NCI-H1694 treated with DMSO at 0.1 percent for 48 hours (cell line): ENCODE measurements around the gene CLK1.
"Not testable (repeated sequence)": the region's sequence is repeated elsewhere in the genome, so short reads cannot be mapped to it uniquely, and the experiment has no call there.

ENCODE experiments used
- DNase-seq: peaks from one replicate; lab custom pipeline; 2025; lab: John Stamatoyannopoulos, UW

CLK1 gene

GRCh38 chr2:200864176-200865034 lies at the start of gene CLK1:
Gene CLK1 (minus strand): TSS chr2:200864658. CDS start chr2:200861862, 2,796 bp downstream.
- DNase-seq = peak; percentile 92

GRCh38 chr2:200913654-200914053 lies 49.2 kb upstream of the CLK1 start:
- DNase-seq = no peak

GRCh38 chr2:200909958-200910357 lies 45.5 kb upstream of the CLK1 start:
- DNase-seq = no peak

DNA sequence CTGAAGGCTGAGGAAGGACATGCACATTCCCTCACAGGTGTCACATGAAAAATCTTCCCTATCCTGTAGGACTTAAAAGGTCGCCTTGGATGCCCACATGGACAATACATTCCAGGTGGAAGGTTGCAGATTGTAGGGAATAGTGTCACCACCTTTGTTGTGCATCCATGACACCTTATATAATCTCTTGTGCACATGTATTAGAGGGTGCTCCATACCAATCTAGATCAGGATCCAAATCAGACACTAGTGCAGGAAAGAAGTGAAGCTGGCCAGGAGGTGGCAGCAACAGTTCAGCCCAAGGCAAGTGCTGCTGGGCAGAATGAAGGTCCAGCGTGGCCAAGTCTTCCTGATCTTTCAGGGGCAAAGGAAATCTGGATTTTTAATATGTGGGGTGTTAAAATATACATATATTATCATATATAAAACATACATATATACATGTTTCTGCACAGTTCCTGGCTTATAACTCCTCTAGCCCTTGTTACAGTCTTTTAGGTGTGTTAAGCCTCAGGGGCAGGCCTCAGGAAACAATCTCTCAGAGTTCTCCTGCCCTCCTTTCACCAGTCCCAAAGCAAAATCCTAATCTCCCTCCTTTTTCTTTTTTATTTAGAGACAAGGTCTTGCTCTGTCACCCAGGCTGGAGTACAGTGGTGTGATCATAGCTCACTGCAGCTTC lies 41.3 kb upstream of the CLK1 start:
- peak; percentile 27 for DNase-seq

DNA sequence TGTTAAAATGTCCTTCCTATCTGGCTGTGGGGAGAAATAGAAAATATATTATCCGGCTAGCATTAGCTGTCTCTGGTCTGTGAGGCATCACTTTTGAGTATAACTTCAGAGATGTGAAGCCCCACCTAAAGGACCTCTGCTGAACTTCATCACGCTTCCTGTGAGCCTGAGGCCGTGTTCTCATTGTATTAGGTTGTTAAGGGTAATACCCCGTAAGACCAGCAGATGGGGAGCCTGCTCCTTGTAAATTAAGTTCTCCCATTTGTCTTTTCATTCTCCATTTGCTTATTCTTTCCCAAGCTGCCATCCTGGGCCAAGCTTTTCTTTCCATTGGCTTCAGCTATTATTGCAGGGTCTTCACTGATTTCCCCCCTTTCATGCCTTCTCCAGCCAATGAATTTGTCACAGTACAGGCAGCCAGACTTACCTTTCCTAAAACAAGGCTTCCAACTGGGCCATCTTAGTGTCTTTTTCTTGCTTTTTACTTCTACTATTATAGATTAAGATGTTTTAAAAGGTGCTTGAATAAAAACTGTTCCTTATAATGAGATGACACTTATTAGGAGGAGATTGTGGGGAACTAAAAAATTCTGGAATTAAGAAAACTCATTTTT lies 37.1 kb upstream of the CLK1 start:
- DNase-seq = peak; percentile 91

GRCh38 chr2:200899482-200899881 lies 35.0 kb upstream of the CLK1 start:
- no peak for DNase-seq

GRCh38 chr2:200888704-200889625 lies 24.5 kb upstream of the CLK1 start, which contains the start of the genes NIF3L1 and PPIL3:
Gene NIF3L1 (plus strand): TSS chr2:200889371. CDS start chr2:200891944, 2,573 bp downstream.
Gene PPIL3 (minus strand): TSS chr2:200889077. CDS start chr2:200887615, 1,462 bp downstream.
- peak; percentile 98 for DNase-seq

DNA sequence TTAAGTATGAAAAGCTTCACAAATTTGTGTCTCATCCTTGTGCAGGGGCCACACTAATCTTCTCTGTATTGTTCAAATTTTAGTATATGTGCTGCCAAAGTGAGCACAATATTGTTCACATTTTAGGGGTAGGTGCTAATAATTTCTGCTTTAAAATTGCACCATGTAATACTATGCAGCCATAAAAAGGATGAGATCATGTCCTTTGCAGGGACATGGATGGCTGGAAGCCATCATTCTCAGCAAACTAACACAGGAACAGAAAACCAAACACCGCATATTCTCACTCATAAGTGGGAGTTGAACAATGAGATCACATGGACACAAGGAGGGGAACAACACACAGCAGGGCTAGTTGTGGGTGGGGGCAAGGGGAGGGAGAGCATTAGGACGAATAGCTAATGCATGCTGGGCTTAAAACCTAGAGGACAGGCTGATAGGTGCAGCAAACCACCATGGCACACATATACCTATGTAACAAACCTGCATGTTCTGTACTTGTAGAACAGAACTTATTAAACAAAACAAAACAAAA lies 17.3 kb upstream of the CLK1 start:
- DNase-seq = not testable (repeated sequence)

GRCh38 chr2:200878289-200878880 lies 13.9 kb upstream of the CLK1 start:
- DNase-seq = no peak

DNA sequence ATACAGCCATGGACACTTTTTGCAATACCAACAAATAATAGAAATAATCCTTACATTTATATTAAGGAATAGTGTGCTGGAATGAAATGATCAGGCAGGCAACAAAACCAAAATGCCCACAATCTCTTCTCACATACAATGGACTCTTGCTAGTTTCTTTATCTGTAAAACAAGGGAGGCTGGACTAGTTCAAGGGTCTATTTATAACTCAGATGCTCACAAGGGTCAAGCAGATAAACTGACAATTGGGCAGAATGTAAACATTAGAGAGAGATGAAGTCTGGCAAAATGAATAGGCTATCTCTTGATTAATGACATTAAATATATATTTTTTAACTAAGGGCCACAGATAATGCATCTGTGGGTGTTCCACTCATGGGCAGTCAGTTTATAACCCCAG lies 13.0 kb upstream of the CLK1 start:
- DNase-seq = no peak

DNA sequence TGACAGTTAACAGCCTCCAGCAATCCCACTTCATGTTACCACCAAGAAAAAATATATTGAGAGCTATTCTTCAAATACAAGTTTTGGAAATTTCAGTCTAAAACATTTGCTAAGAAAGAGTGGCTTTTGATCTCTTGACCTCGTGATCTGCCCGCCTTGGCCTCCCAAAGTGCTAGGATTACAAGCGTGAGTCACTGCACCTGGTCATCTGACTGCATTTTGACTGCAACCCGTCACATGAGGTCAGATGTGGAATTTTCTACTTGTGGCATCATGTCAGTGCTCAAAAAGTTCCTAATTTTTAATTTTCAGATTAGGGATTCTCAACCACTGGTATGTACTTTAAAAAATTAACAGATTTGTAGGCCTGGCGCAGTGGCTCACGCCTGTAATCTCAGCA lies 9.1 kb upstream of the CLK1 start:
- no peak for DNase-seq

DNA sequence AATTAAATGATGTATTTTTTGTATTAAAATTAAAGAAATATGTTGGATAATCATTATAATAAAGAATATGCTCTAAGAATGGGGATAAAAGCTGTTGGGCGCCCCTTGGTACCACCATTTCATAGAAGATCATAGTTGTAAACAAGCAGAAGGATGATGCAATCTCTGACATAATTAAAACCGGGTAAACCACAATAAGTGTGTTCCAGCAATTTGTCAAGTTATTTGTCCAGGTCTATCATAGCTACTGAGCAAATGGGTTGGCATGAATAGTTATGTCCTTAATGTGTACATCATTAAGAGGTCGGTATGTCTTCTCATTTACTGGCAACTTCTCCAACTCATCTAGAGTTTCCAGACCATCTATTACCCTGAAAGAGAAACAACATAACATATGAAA lies 6.7 kb upstream of the CLK1 start:
- DNase-seq = no peak

DNA sequence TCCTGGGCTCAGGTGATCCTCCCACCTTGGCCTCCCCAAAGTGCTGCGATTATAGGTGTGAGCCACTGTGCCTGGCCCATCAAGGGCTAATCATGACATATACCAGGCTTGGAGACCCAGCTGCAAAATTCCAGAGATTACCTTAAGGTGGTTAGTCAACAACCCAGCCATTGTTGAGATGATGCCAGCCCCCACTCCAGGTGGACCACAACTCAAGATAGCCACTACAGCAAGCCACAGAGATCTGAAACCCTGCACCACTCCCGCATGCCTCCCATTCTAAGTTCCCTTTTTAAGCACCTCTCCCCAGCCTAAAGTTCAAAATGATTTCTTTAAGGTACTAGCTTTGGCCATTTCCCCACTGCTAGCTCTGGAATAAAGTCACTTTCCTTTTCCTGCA lies 4.6 kb upstream of the CLK1 start:
- DNase-seq = no peak

DNA sequence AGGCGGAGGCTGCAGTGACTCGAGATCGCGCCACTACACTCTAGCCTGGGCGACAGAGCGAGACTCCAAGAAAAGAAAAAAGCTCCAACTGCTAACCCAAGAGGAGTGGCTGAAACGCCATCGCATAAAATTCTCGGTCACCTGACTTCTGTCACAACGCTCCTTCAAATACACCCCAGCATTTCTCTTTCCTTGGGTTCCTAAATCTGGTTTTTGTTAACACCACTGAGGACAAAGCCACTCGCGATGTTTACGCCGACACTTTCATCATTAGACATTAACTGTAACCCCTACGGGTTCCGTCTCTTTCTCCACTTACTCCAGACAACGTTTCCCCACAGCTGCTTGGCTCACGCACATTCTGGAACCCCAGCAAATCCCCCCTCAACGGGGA lies 679 bp downstream of the CLK1 start:
- DNase-seq = peak; percentile 28

GRCh38 chr2:200862532-200863000 lies 1.9 kb downstream of the CLK1 start:
- no peak for DNase-seq

DNA sequence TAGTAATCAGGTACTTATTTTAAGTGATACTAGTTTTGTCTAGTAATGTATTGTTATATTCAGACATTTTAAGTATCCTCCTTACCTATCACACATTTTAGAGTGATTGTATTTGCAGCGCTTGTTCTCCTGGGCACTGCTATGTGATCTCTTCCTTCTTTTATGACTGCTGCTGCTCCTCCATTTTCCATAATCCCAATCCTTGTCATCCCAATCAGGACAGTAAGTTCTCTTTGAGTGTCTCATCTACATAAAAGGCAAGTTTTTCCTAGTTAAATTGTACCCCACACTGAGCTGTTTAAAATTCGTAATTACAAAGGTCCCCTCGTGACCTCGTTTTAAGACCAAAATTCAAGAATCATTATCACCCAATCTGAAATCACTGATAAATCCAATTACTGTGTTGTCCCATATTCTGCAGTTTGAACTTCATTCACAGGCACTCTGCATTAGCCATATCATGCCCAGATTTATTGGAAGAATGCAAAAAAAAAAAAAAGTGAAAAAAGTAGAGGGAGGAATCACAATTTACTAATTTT lies 2.8 kb downstream of the CLK1 start:
- no peak for DNase-seq

GRCh38 chr2:200860092-200860795 lies 4.2 kb downstream of the CLK1 start:
- no peak for DNase-seq

DNA sequence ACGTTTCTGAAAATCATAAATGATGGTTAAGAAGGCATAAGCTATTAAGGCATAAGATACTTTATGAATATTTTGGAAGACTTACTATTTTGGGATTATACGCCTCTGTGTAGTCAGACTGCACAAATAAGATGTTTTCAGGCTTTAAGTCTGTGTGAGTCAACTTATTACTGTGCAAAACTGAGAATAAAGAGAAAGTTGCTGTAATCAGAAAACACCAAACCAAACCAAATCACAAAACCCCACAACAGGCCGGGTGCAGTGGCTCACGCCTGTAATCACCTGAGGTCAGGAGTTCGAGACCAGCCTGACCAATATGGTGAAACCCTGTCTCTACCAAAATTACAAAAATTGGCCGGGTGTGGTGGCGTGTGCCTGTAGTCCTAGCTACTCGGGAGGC lies 7.7 kb downstream of the CLK1 start:
- no peak for DNase-seq

DNA sequence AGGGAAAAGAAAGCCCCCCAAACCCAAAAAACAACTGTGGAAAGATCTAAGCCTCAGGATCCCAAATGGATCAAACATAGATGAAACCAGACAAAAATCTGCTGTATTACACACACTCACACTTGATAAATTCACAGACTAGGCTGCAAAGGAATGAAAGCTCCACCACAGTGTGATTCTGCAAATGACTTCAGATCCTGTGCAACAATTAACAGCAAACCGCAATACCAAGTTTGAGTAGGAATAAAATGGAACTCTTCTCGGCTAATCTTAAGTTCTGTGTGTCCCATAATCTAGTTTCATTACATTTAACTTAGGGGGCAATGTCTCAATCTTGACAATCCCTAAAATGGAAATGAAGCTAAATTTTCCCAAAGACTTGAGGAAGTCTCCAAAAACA lies 11.9 kb downstream of the CLK1 start:
- DNase-seq = no peak
